Endothelial cell of umbilical vein (primary cell): ENCODE data around the gene EPHX1. TPM values are rescaled to one million over a fixed set of nuclear protein-coding genes. Genes with fewer than 3 reads are reported as not detected.

Source experiments
- BruUV-seq: library from RNA; stranded (reverse); fragments of 400-500 nt; replicated peaks from 2 replicates; lab custom pipeline; 2021; lab: Mats Ljungman, UMichigan
- CTCF ChIA-PET: fragments of 300-600, 350-600 bp; sonication (Branson Sonifier 250); formaldehyde crosslinking; loops from one replicate; lab custom pipeline; 2021; ENCODE audit warnings: antibody characterized with exemption, inconsistent platforms; lab: Charles Lee
- POLR2A ChIA-PET: fragments of 300-600, 350-600 bp; sonication (Branson Sonifier 250); formaldehyde crosslinking; loops from one replicate; lab custom pipeline; 2021; ENCODE audit warnings: antibody characterized with exemption, inconsistent platforms; lab: Charles Lee
- DNase-seq: peaks from one replicate; pipeline ENCODE4 v3.0.0-alpha.2; 2011; ENCODE audit warnings: low read depth, low spot score
- FAIRE-seq: peaks from 2 replicates; lab custom pipeline; 2011; peaks lifted over from hg19 to GRCh38; lab: Jason Lieb, UNC
- H2AFZ ChIP-seq: 2 replicates; pipeline ENCODE4 v1.6.0; 2012; ENCODE audit warnings: low read depth, low read length, control low read depth, inconsistent platforms
- H3K27ac ChIP-seq: 2 replicates; pipeline ENCODE4 v1.5.1; 2011; ENCODE audit warnings: low read depth, mild to moderate bottlenecking, control low read depth, low read length, moderate library complexity; ENCODE audit not compliant: insufficient read depth
- H3K27me3 ChIP-seq, 2 experiments: 2 replicates each; pipeline versions ENCODE4 v1.6.0 to v1.6.1; 2011; ENCODE audit warnings: low read length in 2 of 2, mixed read lengths in 1 of 2; ENCODE audit not compliant: control insufficient read depth in 2 of 2, insufficient read depth in 2 of 2
- H3K36me3 ChIP-seq, 2 experiments: 2 replicates in 1 of 2; 3 replicates in 1 of 2; pipeline ENCODE4 v1.5.1; 2011; ENCODE audit warnings: low read length in 2 of 2, mild to moderate bottlenecking in 1 of 2, moderate library complexity in 1 of 2; ENCODE audit not compliant: control insufficient read depth in 2 of 2, insufficient read depth in 2 of 2; ENCODE audit errors: extremely low read depth in 1 of 2
- H3K4me1 ChIP-seq: 3 replicates; pipeline ENCODE4 v1.5.1; 2011; ENCODE audit warnings: mild to moderate bottlenecking, low read length; ENCODE audit not compliant: control insufficient read depth, insufficient read depth; ENCODE audit errors: extremely low read depth
- H3K4me2 ChIP-seq: 2 replicates; pipeline ENCODE4 v1.6.1; 2011; ENCODE audit warnings: low read length, control low read depth, mixed read lengths; ENCODE audit not compliant: insufficient read depth
- H3K4me3 ChIP-seq, 3 experiments: fragments of 200-600 bp in 1 of 3; sonication (generic), shearing (Covaris generic) in 1 of 3; replicated peaks in 1 of 3; 2 replicates each; pipeline ENCODE4 v1.5.1; 2011 to 2016; ENCODE audit warnings: control low read depth in 3 of 3, low read length in 3 of 3, mild to moderate bottlenecking in 2 of 3, inconsistent platforms in 1 of 3, low read depth in 1 of 3, moderate library complexity in 1 of 3; ENCODE audit not compliant: insufficient read depth in 1 of 3
- H3K79me2 ChIP-seq: 2 replicates; pipeline ENCODE4 v1.6.0; 2012; ENCODE audit warnings: low read length, inconsistent platforms; ENCODE audit not compliant: control insufficient read depth, insufficient read depth
- H3K9ac ChIP-seq: replicated peaks from 2 replicates; pipeline ENCODE3; 2011; ENCODE audit warnings: low read length, control low read depth; ENCODE audit not compliant: insufficient read depth; ENCODE audit errors: extremely low read depth
- H3K9me1 ChIP-seq: replicated peaks from 3 replicates; pipeline ENCODE4 v1.6.0; 2011; ENCODE audit warnings: mild to moderate bottlenecking, low read length; ENCODE audit not compliant: control insufficient read depth, insufficient read depth; ENCODE audit errors: extremely low read depth
- H3K9me3 ChIP-seq: replicated peaks from 2 replicates; pipeline ENCODE4 v1.5.1; 2012; ENCODE audit warnings: low read length, inconsistent platforms; ENCODE audit not compliant: control insufficient read depth, insufficient read depth
- H4K20me1 ChIP-seq: replicated peaks from 2 replicates; pipeline ENCODE3; 2011; ENCODE audit warnings: mild to moderate bottlenecking, low read length; ENCODE audit not compliant: control insufficient read depth, insufficient read depth; ENCODE audit errors: extremely low read depth
- CTCF ChIP-seq, 2 donors: IDR thresholded peaks; 1 replicate in 1 of 2; 2 replicates in 1 of 2; pipeline ENCODE4 v1.5.1; 2011; ENCODE audit warnings: low read length in 2 of 2, mild to moderate bottlenecking in 2 of 2, moderate library complexity in 2 of 2, control low read depth in 1 of 2, inconsistent platforms in 1 of 2, low read depth in 1 of 2; ENCODE audit not compliant: insufficient read depth in 1 of 2; ENCODE audit errors: extremely low read depth in 1 of 2
- EZH2 ChIP-seq: IDR thresholded peaks from 2 replicates; pipeline ENCODE4 v1.6.1; 2012; ENCODE audit warnings: borderline replicate concordance, low read depth, mild to moderate bottlenecking, moderate library complexity, low read length, inconsistent platforms; ENCODE audit not compliant: severe bottlenecking
- FOS ChIP-seq: IDR thresholded peaks from 2 replicates; pipeline ENCODE4 v1.6.1; 2011; ENCODE audit warnings: mild to moderate bottlenecking, low read length, moderate library complexity, borderline replicate concordance; ENCODE audit not compliant: insufficient read depth
- JUN ChIP-seq: IDR thresholded peaks from 2 replicates; pipeline ENCODE4 v1.6.1; 2011; ENCODE audit warnings: borderline replicate concordance, low read depth; ENCODE audit not compliant: insufficient read length, insufficient read depth
- MAX ChIP-seq: IDR thresholded peaks from 2 replicates; pipeline ENCODE4 v1.6.1; 2011; ENCODE audit not compliant: insufficient read depth, insufficient read length
- MYC ChIP-seq: IDR thresholded peaks from one replicate; pipeline ENCODE4 v1.6.1; 2011; ENCODE audit warnings: mild to moderate bottlenecking, low read depth, low read length
- dilution Hi-C: fragments of 300-500 bp; cut with MboI; formaldehyde crosslinking; loops from one replicate; pipeline ENCODE4 v1.15.0; 2019; ENCODE audit warnings: low sequenced_read_pairs; ENCODE audit not compliant: extremely low pct_ligation_motif_present
- intact Hi-C: fragments of 100-400 bp; cut with micrococcal nuclease; formaldehyde crosslinking; loops from one replicate; pipeline ENCODE4 v1.10.0; 2022
- polyA plus RNA-seq, 4 experiments: library from polyadenylated mRNA; depleted of rRNA in 3 of 4; stranded (reverse) in 3 of 4; unstranded in 1 of 4; fragments of >200 nt; gene quantifications; 2 replicates each; pipeline versions ENCODE4 v1.2.1 to v1.2.3, GENCODE V29; 2011 to 2012; ENCODE audit warnings: missing spikeins in 1 of 4
- total RNA-seq: library from RNA; stranded (reverse); gene quantifications from 2 replicates; pipeline ENCODE4 v1.2.3, GENCODE V29; 2021

EPHX1 gene
- total and polyA plus RNA-seq, 2 donors (not counting 3 experiments of a cell fraction or from before 2014, with no cell fraction given) = 23.7 to 25.2 TPM

- H3K4me2 ChIP-seq = no peak overlapping the region
- H4K20me1 ChIP-seq = no peaks in the 10 kb centered on the region
- no TSS peak for BruUV-seq
- no peaks in the 10 kb centered on the region for H3K9me3 ChIP-seq
- H3K4me1 ChIP-seq = no peaks in the 10 kb centered on the region
- no peak overlapping the region for H3K27ac ChIP-seq
- H3K27me3 ChIP-seq = no peaks in the 10 kb centered on the region
- no peak for TF ChIP-seq EZH2
- no peak for TF ChIP-seq MAX
- no peak for TF ChIP-seq FOS
- TF ChIP-seq MYC = no peak
- no peak for TF ChIP-seq JUN
- no peak for TF ChIP-seq CTCF (IDR thresholded peaks at IDR 0.05; ENCODE audit: extremely low read depth in 1 of 2, insufficient read depth in 1 of 2, low read depth in 1 of 2, low read length in 2 of 2)
- ChIA-PET CTCF (interaction anchor here (1.0 to 2.2 kb wide), 4 partner anchors 39 to 364 kb away, joined by 3 to 7 read pairs (median 3); no protein-coding TSS in a partner anchor), POLR2A (no interaction called here)
- peaks cover 0 to 3% of the 10 kb centered on the region in 2 experiments for H3K36me3 ChIP-seq
- no peak for FAIRE-seq
- dilution Hi-C loops (no loop called here), intact Hi-C loops (no loop called here)
- no peaks in the 10 kb centered on the region for H3K79me2 ChIP-seq
- H2AFZ ChIP-seq = no peak overlapping the region
- H3K4me3 ChIP-seq = no peak overlapping the region
- no peak for DNase-seq
- H3K9ac ChIP-seq = no peak overlapping the region
- no peaks in the 10 kb centered on the region for H3K9me1 ChIP-seq
Observed at GRCh38 chr1:225838793-225839192, 28.9 kb downstream of the EPHX1 start.
